HepG2 (cell line): ENCODE results near the gene AP1S3. TPM values are rescaled to one million over a fixed set of nuclear protein-coding genes. Genes with fewer than 3 reads are reported as not detected.

Source experiments
- HDAC1 ChIP-seq: sonication (generic); formaldehyde crosslinking; IDR thresholded peaks from 2 replicates; pipeline ENCODE4 v1.5.1; 2020; ENCODE audit warnings: mild to moderate bottlenecking, missing genetic modification reagents
- KDM2A ChIP-seq: sonication (generic); formaldehyde crosslinking; IDR thresholded peaks from 2 replicates; pipeline ENCODE4 v1.4.0; 2020; ENCODE audit warnings: low read depth, missing genetic modification reagents, borderline replicate concordance
- NFKB2 ChIP-seq: sonication (generic); formaldehyde crosslinking; IDR thresholded peaks from 2 replicates; pipeline ENCODE4 v1.4.0; 2020; ENCODE audit warnings: missing genetic modification reagents, borderline replicate concordance
- TOPORS ChIP-seq: sonication (generic); formaldehyde crosslinking; IDR thresholded peaks from 2 replicates; pipeline ENCODE4 v1.8.0; 2023; ENCODE audit warnings: mild to moderate bottlenecking, missing genetic modification reagents
- YY1 ChIP-seq: IDR thresholded peaks from 2 replicates; pipeline ENCODE4 v1.6.1; 2011; ENCODE audit warnings: low read length, low read depth, moderate library complexity, mild to moderate bottlenecking; ENCODE audit not compliant: insufficient read depth, insufficient replicate concordance
- ZBTB38 ChIP-seq: sonication (generic); formaldehyde crosslinking; IDR thresholded peaks from 2 replicates; pipeline ENCODE4 v1.5.1; 2020; ENCODE audit warnings: mild to moderate bottlenecking, missing genetic modification reagents
- ZNF143 ChIP-seq: sonication (generic); formaldehyde crosslinking; IDR thresholded peaks from 2 replicates; pipeline ENCODE4 v1.4.0; 2020; ENCODE audit warnings: missing genetic modification reagents
- ZNF264 ChIP-seq: sonication (generic); formaldehyde crosslinking; IDR thresholded peaks from 2 replicates; pipeline ENCODE4 v1.4.0; 2020; ENCODE audit warnings: missing genetic modification reagents
- ZNF317 ChIP-seq: sonication (generic); formaldehyde crosslinking; IDR thresholded peaks from 2 replicates; pipeline ENCODE4 v1.5.0; 2020; ENCODE audit warnings: mild to moderate bottlenecking, missing genetic modification reagents
- ZNF546 ChIP-seq: sonication (generic); formaldehyde crosslinking; conservative IDR thresholded peaks from 2 replicates; pipeline ENCODE4 v1.8.1; 2023; ENCODE audit warnings: mild to moderate bottlenecking, missing genetic modification reagents
- ZSCAN21 ChIP-seq: sonication (generic); formaldehyde crosslinking; IDR thresholded peaks from 2 replicates; pipeline ENCODE4 v1.8.0; 2022; ENCODE audit warnings: mild to moderate bottlenecking, missing genetic modification reagents, moderate library complexity, borderline replicate concordance
- polyA plus RNA-seq, 8 experiments: library from polyadenylated mRNA; depleted of rRNA in 3 of 8; stranded (reverse) in 7 of 8; unstranded in 1 of 8; fragments of >200 nt; fragmentation: Illumina TruSeq in 4 of 8; extraction: Trizol in 4 of 8; gene quantifications; 2 replicates each; pipeline versions ENCODE4 v1.2.1 to v1.2.3, GENCODE V29; 2011 to 2016; ENCODE audit warnings: low read depth in 4 of 8, missing spikeins in 1 of 8, mixed read lengths in 1 of 8; ENCODE audit not compliant: insufficient read depth in 1 of 8
- total RNA-seq, 5 experiments: library from RNA; depleted of rRNA; stranded (reverse); fragments of >200 nt; fragmentation: Illumina TruSeq; extraction: Trizol; gene quantifications; 2 replicates each; pipeline ENCODE4 v1.2.3, GENCODE V29; 2016; ENCODE audit warnings: low read depth in 1 of 5
- TF ChIP-seq, protein P1 (sequence below): sonication (generic); formaldehyde crosslinking; IDR thresholded peaks from 2 replicates; pipeline ENCODE4 v1.4.0; 2020; ENCODE audit warnings: missing genetic modification reagents
- TF ChIP-seq, protein P2 (sequence below): sonication (generic); formaldehyde crosslinking; IDR thresholded peaks from 2 replicates; pipeline ENCODE4 v1.4.0; 2020; ENCODE audit warnings: mild to moderate bottlenecking, missing genetic modification reagents
- TF ChIP-seq, protein P3 (sequence below): sonication (generic); formaldehyde crosslinking; IDR thresholded peaks from 2 replicates; pipeline ENCODE4 v1.5.1; 2020; ENCODE audit warnings: mild to moderate bottlenecking, missing genetic modification reagents, moderate library complexity
- TF ChIP-seq, protein P4 (sequence below): sonication (generic); formaldehyde crosslinking; IDR thresholded peaks from 2 replicates; pipeline ENCODE4 v1.5.1; 2020; ENCODE audit warnings: missing genetic modification reagents, mild to moderate bottlenecking, borderline replicate concordance
- TF ChIP-seq, protein P5 (sequence below): sonication (generic); formaldehyde crosslinking; IDR thresholded peaks from 2 replicates; pipeline ENCODE4 v1.5.0; 2020; ENCODE audit warnings: mild to moderate bottlenecking, missing genetic modification reagents, moderate library complexity

The AP1S3 gene
- total and polyA plus RNA-seq, 2 of the 13 experiments (the other 11 are each of a cell fraction or from before 2014, with no cell fraction given): 3.0 to 16.3 TPM

DNA sequence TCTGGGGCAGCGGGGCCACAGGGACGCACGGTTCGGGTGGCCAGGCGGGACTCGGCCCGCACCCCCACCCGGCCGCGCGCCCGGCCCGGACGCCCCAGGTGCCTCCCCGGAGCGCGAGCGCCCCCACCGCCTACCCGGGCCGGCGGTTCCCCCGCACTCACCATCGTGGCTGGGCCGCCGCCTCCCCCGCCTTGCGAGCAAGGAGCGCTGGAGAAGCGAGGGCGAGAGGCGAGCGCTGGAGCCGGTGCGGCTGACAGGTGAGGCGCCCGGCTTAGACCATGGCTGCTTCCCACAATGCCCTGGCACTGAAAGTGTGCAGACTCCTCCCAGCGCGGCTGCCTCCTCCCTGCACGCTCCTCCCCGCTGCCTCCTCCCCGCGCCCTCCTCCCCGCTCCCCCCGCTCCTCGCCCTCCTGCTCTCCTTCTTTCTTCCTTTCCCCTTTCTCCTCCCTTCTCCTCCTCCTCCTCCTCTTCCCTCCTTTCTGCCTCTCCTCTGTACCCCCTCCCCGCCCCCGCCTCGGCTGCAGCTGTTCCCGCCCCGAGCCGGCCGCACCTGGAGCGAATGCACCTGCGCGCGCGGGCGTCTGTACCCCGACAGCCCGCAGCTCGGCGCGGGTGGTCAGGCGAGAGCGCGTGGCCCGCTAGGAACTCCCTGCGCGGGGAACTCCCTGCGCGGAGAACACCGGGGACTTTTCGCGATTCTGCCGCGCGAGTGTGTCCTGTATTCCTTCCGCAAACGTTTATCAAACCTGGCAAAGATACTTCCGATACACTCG lies at the start of gene AP1S3 (continued):
- TF ChIP-seq ZSCAN21 (CRISPR knock-in tag) (0 out of 2 replicates have a peak, but pooled peaks have one; percentile 57), YY1 (peak; percentile 68), TOPORS (CRISPR knock-in tag) (0 out of 2 replicates have a peak, but pooled peaks have one; percentile 49), KDM2A (CRISPR knock-in tag) (peak; percentile 83), HDAC1 (peak; percentile 44; the same call in 1 of the 2 replicates), ZNF317 (CRISPR knock-in tag) (no peak), ZNF546 (0 out of 2 replicates have a peak, but pooled peaks have one; percentile 31), ZNF264 (peak; percentile 90), ZNF143 (CRISPR knock-in tag) (peak; percentile 83), ZBTB38 (CRISPR knock-in tag) (peak; percentile 79; the same call in 1 of the 2 replicates), NFKB2 (CRISPR knock-in tag) (peak; percentile 30; the same call in 1 of the 2 replicates)
- TF ChIP-seq, protein P1, sequence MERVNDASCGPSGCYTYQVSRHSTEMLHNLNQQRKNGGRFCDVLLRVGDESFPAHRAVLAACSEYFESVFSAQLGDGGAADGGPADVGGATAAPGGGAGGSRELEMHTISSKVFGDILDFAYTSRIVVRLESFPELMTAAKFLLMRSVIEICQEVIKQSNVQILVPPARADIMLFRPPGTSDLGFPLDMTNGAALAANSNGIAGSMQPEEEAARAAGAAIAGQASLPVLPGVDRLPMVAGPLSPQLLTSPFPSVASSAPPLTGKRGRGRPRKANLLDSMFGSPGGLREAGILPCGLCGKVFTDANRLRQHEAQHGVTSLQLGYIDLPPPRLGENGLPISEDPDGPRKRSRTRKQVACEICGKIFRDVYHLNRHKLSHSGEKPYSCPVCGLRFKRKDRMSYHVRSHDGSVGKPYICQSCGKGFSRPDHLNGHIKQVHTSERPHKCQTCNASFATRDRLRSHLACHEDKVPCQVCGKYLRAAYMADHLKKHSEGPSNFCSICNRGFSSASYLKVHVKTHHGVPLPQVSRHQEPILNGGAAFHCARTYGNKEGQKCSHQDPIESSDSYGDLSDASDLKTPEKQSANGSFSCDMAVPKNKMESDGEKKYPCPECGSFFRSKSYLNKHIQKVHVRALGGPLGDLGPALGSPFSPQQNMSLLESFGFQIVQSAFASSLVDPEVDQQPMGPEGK (CRISPR knock-in tag): peak; percentile 68
- TF ChIP-seq, protein P2, sequence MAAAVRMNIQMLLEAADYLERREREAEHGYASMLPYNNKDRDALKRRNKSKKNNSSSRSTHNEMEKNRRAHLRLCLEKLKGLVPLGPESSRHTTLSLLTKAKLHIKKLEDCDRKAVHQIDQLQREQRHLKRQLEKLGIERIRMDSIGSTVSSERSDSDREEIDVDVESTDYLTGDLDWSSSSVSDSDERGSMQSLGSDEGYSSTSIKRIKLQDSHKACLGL: peak; percentile 14
- TF ChIP-seq, protein P3, sequence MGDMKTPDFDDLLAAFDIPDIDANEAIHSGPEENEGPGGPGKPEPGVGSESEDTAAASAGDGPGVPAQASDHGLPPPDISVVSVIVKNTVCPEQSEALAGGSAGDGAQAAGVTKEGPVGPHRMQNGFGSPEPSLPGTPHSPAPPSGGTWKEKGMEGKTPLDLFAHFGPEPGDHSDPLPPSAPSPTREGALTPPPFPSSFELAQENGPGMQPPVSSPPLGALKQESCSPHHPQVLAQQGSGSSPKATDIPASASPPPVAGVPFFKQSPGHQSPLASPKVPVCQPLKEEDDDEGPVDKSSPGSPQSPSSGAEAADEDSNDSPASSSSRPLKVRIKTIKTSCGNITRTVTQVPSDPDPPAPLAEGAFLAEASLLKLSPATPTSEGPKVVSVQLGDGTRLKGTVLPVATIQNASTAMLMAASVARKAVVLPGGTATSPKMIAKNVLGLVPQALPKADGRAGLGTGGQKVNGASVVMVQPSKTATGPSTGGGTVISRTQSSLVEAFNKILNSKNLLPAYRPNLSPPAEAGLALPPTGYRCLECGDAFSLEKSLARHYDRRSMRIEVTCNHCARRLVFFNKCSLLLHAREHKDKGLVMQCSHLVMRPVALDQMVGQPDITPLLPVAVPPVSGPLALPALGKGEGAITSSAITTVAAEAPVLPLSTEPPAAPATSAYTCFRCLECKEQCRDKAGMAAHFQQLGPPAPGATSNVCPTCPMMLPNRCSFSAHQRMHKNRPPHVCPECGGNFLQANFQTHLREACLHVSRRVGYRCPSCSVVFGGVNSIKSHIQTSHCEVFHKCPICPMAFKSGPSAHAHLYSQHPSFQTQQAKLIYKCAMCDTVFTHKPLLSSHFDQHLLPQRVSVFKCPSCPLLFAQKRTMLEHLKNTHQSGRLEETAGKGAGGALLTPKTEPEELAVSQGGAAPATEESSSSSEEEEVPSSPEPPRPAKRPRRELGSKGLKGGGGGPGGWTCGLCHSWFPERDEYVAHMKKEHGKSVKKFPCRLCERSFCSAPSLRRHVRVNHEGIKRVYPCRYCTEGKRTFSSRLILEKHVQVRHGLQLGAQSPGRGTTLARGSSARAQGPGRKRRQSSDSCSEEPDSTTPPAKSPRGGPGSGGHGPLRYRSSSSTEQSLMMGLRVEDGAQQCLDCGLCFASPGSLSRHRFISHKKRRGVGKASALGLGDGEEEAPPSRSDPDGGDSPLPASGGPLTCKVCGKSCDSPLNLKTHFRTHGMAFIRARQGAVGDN (CRISPR knock-in tag): peak; percentile 86
- TF ChIP-seq, protein P4, sequence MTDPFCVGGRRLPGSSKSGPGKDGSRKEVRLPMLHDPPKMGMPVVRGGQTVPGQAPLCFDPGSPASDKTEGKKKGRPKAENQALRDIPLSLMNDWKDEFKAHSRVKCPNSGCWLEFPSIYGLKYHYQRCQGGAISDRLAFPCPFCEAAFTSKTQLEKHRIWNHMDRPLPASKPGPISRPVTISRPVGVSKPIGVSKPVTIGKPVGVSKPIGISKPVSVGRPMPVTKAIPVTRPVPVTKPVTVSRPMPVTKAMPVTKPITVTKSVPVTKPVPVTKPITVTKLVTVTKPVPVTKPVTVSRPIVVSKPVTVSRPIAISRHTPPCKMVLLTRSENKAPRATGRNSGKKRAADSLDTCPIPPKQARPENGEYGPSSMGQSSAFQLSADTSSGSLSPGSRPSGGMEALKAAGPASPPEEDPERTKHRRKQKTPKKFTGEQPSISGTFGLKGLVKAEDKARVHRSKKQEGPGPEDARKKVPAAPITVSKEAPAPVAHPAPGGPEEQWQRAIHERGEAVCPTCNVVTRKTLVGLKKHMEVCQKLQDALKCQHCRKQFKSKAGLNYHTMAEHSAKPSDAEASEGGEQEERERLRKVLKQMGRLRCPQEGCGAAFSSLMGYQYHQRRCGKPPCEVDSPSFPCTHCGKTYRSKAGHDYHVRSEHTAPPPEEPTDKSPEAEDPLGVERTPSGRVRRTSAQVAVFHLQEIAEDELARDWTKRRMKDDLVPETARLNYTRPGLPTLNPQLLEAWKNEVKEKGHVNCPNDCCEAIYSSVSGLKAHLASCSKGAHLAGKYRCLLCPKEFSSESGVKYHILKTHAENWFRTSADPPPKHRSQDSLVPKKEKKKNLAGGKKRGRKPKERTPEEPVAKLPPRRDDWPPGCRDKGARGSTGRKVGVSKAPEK (CRISPR knock-in tag): peak; percentile 52
- TF ChIP-seq, protein P5, sequence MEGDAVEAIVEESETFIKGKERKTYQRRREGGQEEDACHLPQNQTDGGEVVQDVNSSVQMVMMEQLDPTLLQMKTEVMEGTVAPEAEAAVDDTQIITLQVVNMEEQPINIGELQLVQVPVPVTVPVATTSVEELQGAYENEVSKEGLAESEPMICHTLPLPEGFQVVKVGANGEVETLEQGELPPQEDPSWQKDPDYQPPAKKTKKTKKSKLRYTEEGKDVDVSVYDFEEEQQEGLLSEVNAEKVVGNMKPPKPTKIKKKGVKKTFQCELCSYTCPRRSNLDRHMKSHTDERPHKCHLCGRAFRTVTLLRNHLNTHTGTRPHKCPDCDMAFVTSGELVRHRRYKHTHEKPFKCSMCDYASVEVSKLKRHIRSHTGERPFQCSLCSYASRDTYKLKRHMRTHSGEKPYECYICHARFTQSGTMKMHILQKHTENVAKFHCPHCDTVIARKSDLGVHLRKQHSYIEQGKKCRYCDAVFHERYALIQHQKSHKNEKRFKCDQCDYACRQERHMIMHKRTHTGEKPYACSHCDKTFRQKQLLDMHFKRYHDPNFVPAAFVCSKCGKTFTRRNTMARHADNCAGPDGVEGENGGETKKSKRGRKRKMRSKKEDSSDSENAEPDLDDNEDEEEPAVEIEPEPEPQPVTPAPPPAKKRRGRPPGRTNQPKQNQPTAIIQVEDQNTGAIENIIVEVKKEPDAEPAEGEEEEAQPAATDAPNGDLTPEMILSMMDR (CRISPR knock-in tag): peak; percentile 71
